C4-2B (cell line): ENCODE measurements around the gene TRRAP.

ENCODE experiments used
- CTCF ChIP-seq: fragments of 450-650 bp; conservative IDR thresholded peaks from 2 replicates; pipeline ENCODE4 v1.5.1; 2017; ENCODE audit warnings: mild to moderate bottlenecking
- ZFX ChIP-seq: fragments of 450-650 bp; IDR thresholded peaks from 2 replicates; pipeline ENCODE4 v1.6.1; 2017

- TF ChIP-seq CTCF (no peak), ZFX (no peak)
Observed at GRCh38 chr7:99046722-99047121, 168.4 kb downstream of the TRRAP start.
